H9 (cell line): ENCODE results near the gene COL4A2. TPM values are rescaled to one million over a fixed set of nuclear protein-coding genes. Genes with fewer than 3 reads are reported as not detected.

ENCODE experiments used
- DNase-seq: peaks from one replicate; pipeline ENCODE4 v3.0.0-alpha.2; 2017
- H2AFZ ChIP-seq: one replicate; pipeline ENCODE4 v1.6.1; 2013; ENCODE audit warnings: mild to moderate bottlenecking, low read length, control low read depth, moderate library complexity
- H2AK5ac ChIP-seq: 2 replicates; pipeline ENCODE4 v1.6.1; 2013; ENCODE audit warnings: low read length, control low read depth, mixed read lengths; ENCODE audit not compliant: insufficient read length
- H2BK120ac ChIP-seq: one replicate; pipeline ENCODE4 v1.6.1; 2013; ENCODE audit warnings: low read depth, mild to moderate bottlenecking, low read length, control low read depth, inconsistent platforms; ENCODE audit not compliant: poor library complexity, severe bottlenecking
- H2BK12ac ChIP-seq: 2 replicates; pipeline ENCODE4 v1.6.1; 2013; ENCODE audit warnings: low read length, control low read depth, mixed read lengths, low read depth; ENCODE audit not compliant: insufficient read length
- H2BK15ac ChIP-seq: 2 replicates; pipeline ENCODE4 v1.6.1; 2013; ENCODE audit warnings: low read depth, low read length, control low read depth
- H2BK20ac ChIP-seq: one replicate; pipeline ENCODE4 v1.6.1; 2013; ENCODE audit warnings: low read depth, mild to moderate bottlenecking, low read length, control low read depth, inconsistent platforms; ENCODE audit not compliant: poor library complexity, severe bottlenecking
- H2BK5ac ChIP-seq: 2 replicates; pipeline ENCODE4 v1.6.1; 2013; ENCODE audit warnings: low read length, control low read depth, mixed read lengths; ENCODE audit not compliant: insufficient read length
- H3K14ac ChIP-seq: 2 replicates; pipeline ENCODE4 v1.6.1; 2013; ENCODE audit warnings: low read length, control low read depth; ENCODE audit not compliant: insufficient read depth
- H3K18ac ChIP-seq: 2 replicates; pipeline ENCODE4 v1.6.1; 2013; ENCODE audit warnings: low read depth, mild to moderate bottlenecking, mixed read lengths, low read length, control low read depth; ENCODE audit not compliant: insufficient read length
- H3K23ac ChIP-seq: 2 replicates; pipeline ENCODE4 v1.6.1; 2013; ENCODE audit warnings: low read length, control low read depth, mixed read lengths, low read depth; ENCODE audit not compliant: insufficient read length
- H3K23me2 ChIP-seq: 2 replicates; pipeline ENCODE4 v1.6.1; 2013; ENCODE audit warnings: low read depth, mild to moderate bottlenecking, mixed read lengths, low read length, control low read depth; ENCODE audit not compliant: insufficient read length, poor library complexity, severe bottlenecking
- H3K27ac ChIP-seq: 2 replicates; pipeline ENCODE4 v1.5.1; 2013; ENCODE audit warnings: low read length, control low read depth, mixed read lengths, low read depth; ENCODE audit not compliant: insufficient read length
- H3K27me3 ChIP-seq: 2 replicates; pipeline ENCODE4 v1.6.1; 2013; ENCODE audit warnings: low read length, control low read depth, inconsistent platforms; ENCODE audit not compliant: insufficient read depth
- H3K4ac ChIP-seq: 2 replicates; pipeline ENCODE4 v1.6.1; 2013; ENCODE audit warnings: low read depth, mild to moderate bottlenecking, control low read depth, inconsistent platforms, low read length, moderate library complexity
- H3K4me1 ChIP-seq: 2 replicates; pipeline ENCODE4 v1.6.1; 2013; ENCODE audit warnings: low read length, control low read depth, inconsistent platforms; ENCODE audit not compliant: insufficient read depth
- H3K4me2 ChIP-seq: 2 replicates; pipeline ENCODE4 v1.6.1; 2013; ENCODE audit warnings: low read length, control low read depth, mixed read lengths; ENCODE audit not compliant: insufficient read length, insufficient read depth
- H3K56ac ChIP-seq: 2 replicates; pipeline ENCODE4 v1.6.1; 2013; ENCODE audit warnings: low read depth, mild to moderate bottlenecking, mixed read lengths, low read length, control low read depth; ENCODE audit not compliant: insufficient read length
- H3K79me1 ChIP-seq: 2 replicates; pipeline ENCODE4 v1.6.1; 2013; ENCODE audit warnings: low read depth, mild to moderate bottlenecking, moderate library complexity, low read length, control low read depth, inconsistent platforms; ENCODE audit not compliant: insufficient read depth, poor library complexity, severe bottlenecking
- H3K79me2 ChIP-seq: 2 replicates; pipeline ENCODE4 v1.6.1; 2013; ENCODE audit warnings: low read length, control low read depth, inconsistent platforms; ENCODE audit not compliant: insufficient read depth
- H3K9ac ChIP-seq: 2 replicates; pipeline ENCODE4 v1.6.1; 2013; ENCODE audit warnings: low read length, control low read depth, mixed read lengths; ENCODE audit not compliant: insufficient read length; ENCODE audit errors: extremely low read depth
- H3K9me3 ChIP-seq: one replicate; pipeline ENCODE4 v1.6.1; 2013; ENCODE audit warnings: low read depth, low read length, inconsistent platforms; ENCODE audit not compliant: control insufficient read depth
- H3T11ph ChIP-seq: one replicate; pipeline ENCODE4 v1.6.1; 2013; ENCODE audit warnings: mild to moderate bottlenecking, low read length, control low read depth, inconsistent platforms
- H4K20me1 ChIP-seq: one replicate; pipeline ENCODE4 v1.6.1; 2013; ENCODE audit not compliant: control insufficient read depth, insufficient read length, insufficient read depth
- H4K5ac ChIP-seq: 2 replicates; pipeline ENCODE4 v1.6.1; 2013; ENCODE audit warnings: low read depth, mild to moderate bottlenecking, mixed read lengths, low read length, control low read depth; ENCODE audit not compliant: insufficient read length
- H4K8ac ChIP-seq: replicated peaks from 2 replicates; pipeline ENCODE4 v1.6.1; 2013; ENCODE audit warnings: low read length, control low read depth, mixed read lengths, low read depth; ENCODE audit not compliant: insufficient read length
- H4K91ac ChIP-seq: 2 replicates; pipeline ENCODE4 v1.6.1; 2013; ENCODE audit warnings: low read depth, mild to moderate bottlenecking, moderate library complexity, mixed read lengths, low read length, control low read depth; ENCODE audit not compliant: insufficient read length
- H3K27ac Mint-ChIP-seq, 3 experiments: 2 replicates in 2 of 3; 3 replicates in 1 of 3; pipeline ENCODE4 v1.8.0; 2020 to 2021; ENCODE audit warnings: mixed read lengths in 3 of 3, mild to moderate bottlenecking in 1 of 3, moderate library complexity in 1 of 3
- H3K27me3 Mint-ChIP-seq: 2 replicates; pipeline ENCODE4 v1.8.0; 2021; ENCODE audit warnings: low read depth, mild to moderate bottlenecking, moderate library complexity, mixed read lengths
- H3K36me3 Mint-ChIP-seq, 3 experiments: 2 replicates in 2 of 3; 3 replicates in 1 of 3; pipeline ENCODE4 v1.8.0; 2020 to 2021; ENCODE audit warnings: low read depth in 3 of 3, mixed read lengths in 3 of 3; ENCODE audit not compliant: insufficient read depth in 1 of 3
- H3K4me1 Mint-ChIP-seq, 2 experiments: 2 replicates each; pipeline ENCODE4 v1.8.0; 2020; ENCODE audit warnings: mixed read lengths in 2 of 2
- H3K4me3 Mint-ChIP-seq, 2 experiments: 2 replicates in 1 of 2; 3 replicates in 1 of 2; pipeline ENCODE4 v1.8.0; 2020 to 2021; ENCODE audit warnings: mild to moderate bottlenecking in 2 of 2, mixed read lengths in 2 of 2, moderate library complexity in 1 of 2
- H3K9me3 Mint-ChIP-seq, 2 experiments: 2 replicates in 1 of 2; 3 replicates in 1 of 2; pipeline ENCODE4 v1.8.0; 2020; ENCODE audit warnings: mild to moderate bottlenecking in 2 of 2, mixed read lengths in 2 of 2, moderate library complexity in 1 of 2
- CTCF ChIP-seq: fragments of 200-600 bp; sonication (generic); conservative IDR thresholded peaks from 3 replicates; pipeline ENCODE4 v1.8.0; 2021; ENCODE audit warnings: antibody characterized with exemption, mild to moderate bottlenecking
- WGBS: extraction: QIAGEN DNeasy Blood & Tissue Kit; methylation state at CpG from one replicate; pipeline ENCODE4 v1.1.7; 2013; ENCODE audit warnings: missing lambda C conversion rate, low lambda C conversion rate, mixed read lengths; ENCODE audit not compliant: insufficient read length; ENCODE audit errors: extremely low coverage; 5-methylcytosine and 5-hydroxymethylcytosine counted together
- total RNA-seq: library from RNA; stranded (reverse); gene quantifications from 2 replicates; pipeline ENCODE4 v1.2.1, GENCODE V29; 2021

Gene COL4A2
- total RNA-seq, 1 experiment from 2014 or later, result 76.5 TPM

- Histone ChIP-seq H3K23ac (no peak overlapping the region), H2BK20ac (no peak overlapping the region), H3K9ac (no peak overlapping the region), H3K79me2 (no peaks in the 10 kb centered on the region), H3K4me2 (no peak overlapping the region), H3K14ac (no peak overlapping the region; the same call in 1 of the 2 replicates), H3K79me1 (no peaks in the 10 kb centered on the region), H2BK120ac (no peak overlapping the region), H4K91ac (no peak overlapping the region), H3K27me3 (no peaks in the 10 kb centered on the region), H2BK12ac (no peak overlapping the region), H2AK5ac (no peak overlapping the region), H2BK5ac (no peak overlapping the region), H4K20me1 (no peaks in the 10 kb centered on the region), H3K23me2 (no peaks in the 10 kb centered on the region), H4K5ac (no peak overlapping the region), H3K56ac (no peak overlapping the region), H4K8ac (no peak overlapping the region), H3K27ac (no peak overlapping the region), H3T11ph (no peak overlapping the region), H3K4me1 (peaks cover 4% of the 10 kb centered on the region), H3K4ac (no peak overlapping the region), H2AFZ (no peak overlapping the region), H3K18ac (no peak overlapping the region), H2BK15ac (no peak overlapping the region), H3K9me3 (no peaks in the 10 kb centered on the region)
- H3K27me3 Mint-ChIP-seq, result no peaks in the 10 kb centered on the region
- peak; percentile 62 for DNase-seq
- no peaks in the 10 kb centered on the region; a peak in 1 of 5 replicates for H3K9me3 Mint-ChIP-seq
- H3K36me3 Mint-ChIP-seq, result peaks cover 2 to 5% (median 4%) of the 10 kb centered on the region in 3 experiments; a peak in 3 of 7 replicates
- peaks cover 21 to 33% of the 10 kb centered on the region in 2 experiments for H3K4me1 Mint-ChIP-seq
- no CpG with 5 or more reads among the region's 8 CpGs for WGBS
- no peak overlapping the region for H3K27ac Mint-ChIP-seq
- no peak overlapping the region; a peak in 1 of 5 replicates for H3K4me3 Mint-ChIP-seq
- peak; percentile 82 for TF ChIP-seq CTCF
Observed at GRCh38 chr13:110352735-110353134, 45.7 kb downstream of the COL4A2 start.
